Measurements from ENCODE around the gene SERAC1. TPM values are rescaled to one million over a fixed set of nuclear protein-coding genes. Genes with fewer than 3 reads are reported as not detected.

Gene SERAC1
- polyA plus RNA-seq, 1 donor (not counting 4 experiments of a cell fraction or from before 2014, with no cell fraction given), result 10.1 TPM

DNA sequence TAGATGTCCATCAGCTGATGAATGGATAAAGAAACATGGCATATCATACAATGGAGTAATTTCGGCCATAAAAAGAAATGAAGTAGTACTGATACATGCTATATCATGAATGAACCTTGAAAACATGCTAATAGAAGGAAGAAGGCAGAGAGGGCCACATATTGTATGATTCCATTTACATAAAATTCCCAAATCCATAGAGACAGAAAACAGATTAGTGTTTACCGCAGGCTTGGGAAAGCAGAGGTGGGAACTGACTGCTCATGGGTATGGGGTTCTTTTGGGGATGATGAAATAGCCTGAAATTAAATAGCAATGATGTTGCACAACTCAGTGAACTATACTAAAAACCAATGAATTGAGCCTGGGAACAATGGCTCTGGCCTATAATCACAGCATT, 58.3 kb downstream of the SERAC1 start:
- peaks cover 2 to 7% of the 10 kb centered on the region in 2 experiments for H3K36me3 ChIP-seq (ENCODE audit: control insufficient read depth in 2 of 2, extremely low read depth in 1 of 2, insufficient read depth in 2 of 2, low read length in 2 of 2)
- no peak for TF ChIP-seq EZH2 (IDR thresholded peaks at IDR 0.05; ENCODE audit: low read length)

DNA sequence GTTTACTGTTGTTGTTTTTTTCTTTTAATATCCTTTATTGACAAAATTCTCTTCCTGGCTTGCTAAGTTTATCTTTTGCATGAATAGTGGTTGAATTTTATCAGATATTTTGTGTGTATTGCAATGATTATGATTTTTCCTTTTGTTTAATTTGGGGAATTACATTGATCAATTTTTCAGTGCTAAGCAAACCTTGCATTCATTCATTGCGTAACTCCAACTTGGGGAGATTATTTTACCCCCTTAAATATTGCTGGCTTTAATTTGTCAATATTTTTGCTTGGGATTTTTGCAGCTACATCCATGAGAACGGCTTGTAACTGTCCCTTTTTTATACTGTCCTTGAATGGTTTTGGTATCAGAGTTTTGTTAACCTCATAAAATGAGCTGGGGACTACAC, 63.4 kb downstream of the SERAC1 start:
- dilution Hi-C loops (cut with MboI; ENCODE audit: extremely low pct_ligation_motif_present, low sequenced_read_pairs), result no loop called here
- FAIRE-seq, result no peak
- no peak for TF ChIP-seq EZH2 (IDR thresholded peaks at IDR 0.05; ENCODE audit: low read length)
- TF ChIP-seq, protein P1, sequence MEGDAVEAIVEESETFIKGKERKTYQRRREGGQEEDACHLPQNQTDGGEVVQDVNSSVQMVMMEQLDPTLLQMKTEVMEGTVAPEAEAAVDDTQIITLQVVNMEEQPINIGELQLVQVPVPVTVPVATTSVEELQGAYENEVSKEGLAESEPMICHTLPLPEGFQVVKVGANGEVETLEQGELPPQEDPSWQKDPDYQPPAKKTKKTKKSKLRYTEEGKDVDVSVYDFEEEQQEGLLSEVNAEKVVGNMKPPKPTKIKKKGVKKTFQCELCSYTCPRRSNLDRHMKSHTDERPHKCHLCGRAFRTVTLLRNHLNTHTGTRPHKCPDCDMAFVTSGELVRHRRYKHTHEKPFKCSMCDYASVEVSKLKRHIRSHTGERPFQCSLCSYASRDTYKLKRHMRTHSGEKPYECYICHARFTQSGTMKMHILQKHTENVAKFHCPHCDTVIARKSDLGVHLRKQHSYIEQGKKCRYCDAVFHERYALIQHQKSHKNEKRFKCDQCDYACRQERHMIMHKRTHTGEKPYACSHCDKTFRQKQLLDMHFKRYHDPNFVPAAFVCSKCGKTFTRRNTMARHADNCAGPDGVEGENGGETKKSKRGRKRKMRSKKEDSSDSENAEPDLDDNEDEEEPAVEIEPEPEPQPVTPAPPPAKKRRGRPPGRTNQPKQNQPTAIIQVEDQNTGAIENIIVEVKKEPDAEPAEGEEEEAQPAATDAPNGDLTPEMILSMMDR (optimal IDR thresholded peaks at IDR 0.05 in 1 of 3, IDR thresholded peaks at IDR 0.05 in 1 of 3, conservative IDR thresholded peaks at IDR 0.05 in 1 of 3; ENCODE audit: extremely low read depth in 1 of 3, insufficient read depth in 2 of 3, low read length in 3 of 3), result no peak

More for the DNA sequence above, 58.3 kb downstream of the SERAC1 start:
- H3K79me2 ChIP-seq (ENCODE audit: control insufficient read depth, insufficient read depth, low read length), result no peaks in the 10 kb centered on the region
- DNase-seq (ENCODE audit: low read depth, low spot score) (no peak), FAIRE-seq (no peak)
- H3K27ac ChIP-seq (ENCODE audit: control insufficient read depth, insufficient read depth, low read length), result no peak overlapping the region
- H4K20me1 ChIP-seq (ENCODE audit: control insufficient read depth, extremely low read depth, insufficient read depth, low read length), result no peaks in the 10 kb centered on the region
- H3K27me3 ChIP-seq (ENCODE audit: control insufficient read depth, extremely low read depth, insufficient read depth, low read length), result no peaks in the 10 kb centered on the region
- H3K4me3 ChIP-seq (ENCODE audit: control insufficient read depth in 2 of 3, extremely low read depth in 1 of 3, insufficient read depth in 2 of 3, low read depth in 1 of 3, low read length in 3 of 3), result no peak overlapping the region
- dilution Hi-C loops (cut with MboI; ENCODE audit: extremely low pct_ligation_motif_present, low sequenced_read_pairs), result no loop called here
- H3K4me1 ChIP-seq (ENCODE audit: control insufficient read depth, extremely low read depth, insufficient read depth, low read length), result no peaks in the 10 kb centered on the region
- no peaks in the 10 kb centered on the region for H3K9me1 ChIP-seq (ENCODE audit: control insufficient read depth, extremely low read depth, insufficient read depth, low read length)
- no peak overlapping the region for H3K9ac ChIP-seq (ENCODE audit: control insufficient read depth, extremely low read depth, insufficient read depth, low read length)
- no peak overlapping the region for H3K4me2 ChIP-seq (ENCODE audit: control insufficient read depth, extremely low read depth, insufficient read depth, low read depth, low read length)
- no peaks in the 10 kb centered on the region for H3K9me3 ChIP-seq (ENCODE audit: control insufficient read depth, low read depth, low read length)
- no peak overlapping the region for H2AFZ ChIP-seq (ENCODE audit: control insufficient read depth, low read length)

DNA sequence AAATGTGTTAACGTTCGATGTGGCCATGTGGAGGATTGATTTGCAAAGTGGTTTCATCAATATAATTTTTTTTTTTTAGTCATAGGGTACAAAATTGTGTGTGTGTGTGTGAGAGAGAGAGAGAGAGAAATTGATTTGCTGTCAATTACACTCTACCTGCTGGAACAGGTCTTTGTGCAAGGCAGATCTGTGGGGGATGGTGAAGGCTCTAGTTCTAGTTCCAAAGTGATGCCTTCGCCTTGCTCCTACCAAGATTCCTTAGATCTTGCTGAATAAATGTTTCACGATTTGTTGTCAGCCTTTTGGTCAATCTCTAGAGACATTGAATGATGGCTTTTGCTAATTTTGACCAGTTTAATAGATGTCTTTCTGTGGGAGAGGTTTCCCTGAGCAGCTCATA, 64.8 kb downstream of the SERAC1 start:
- no peaks in the 10 kb centered on the region for H3K27me3 ChIP-seq (ENCODE audit: control insufficient read depth, extremely low read depth, insufficient read depth, low read length)
- H3K9ac ChIP-seq (ENCODE audit: control insufficient read depth, extremely low read depth, insufficient read depth, low read length), result no peak overlapping the region
- H3K4me2 ChIP-seq (ENCODE audit: control insufficient read depth, extremely low read depth, insufficient read depth, low read depth, low read length), result no peak overlapping the region
- FAIRE-seq, result no peak
- no peaks in the 10 kb centered on the region for H3K79me2 ChIP-seq (ENCODE audit: control insufficient read depth, insufficient read depth, low read length)
- H2AFZ ChIP-seq (ENCODE audit: control insufficient read depth, low read length), result no peak overlapping the region
- no peak for TF ChIP-seq EZH2 (IDR thresholded peaks at IDR 0.05; ENCODE audit: low read length)
- TF ChIP-seq, protein P1 (optimal IDR thresholded peaks at IDR 0.05 in 1 of 3, IDR thresholded peaks at IDR 0.05 in 1 of 3, conservative IDR thresholded peaks at IDR 0.05 in 1 of 3; ENCODE audit: extremely low read depth in 1 of 3, insufficient read depth in 2 of 3, low read length in 3 of 3), result no peak
- no peaks in the 10 kb centered on the region for H3K9me3 ChIP-seq (ENCODE audit: control insufficient read depth, low read depth, low read length)
- no peaks in the 10 kb centered on the region for H4K20me1 ChIP-seq (ENCODE audit: control insufficient read depth, extremely low read depth, insufficient read depth, low read length)
- no peak overlapping the region for H3K4me3 ChIP-seq (ENCODE audit: control insufficient read depth in 2 of 3, extremely low read depth in 1 of 3, insufficient read depth in 2 of 3, low read depth in 1 of 3, low read length in 3 of 3)
- no peak overlapping the region for H3K27ac ChIP-seq (ENCODE audit: control insufficient read depth, insufficient read depth, low read length)
- DNase-seq (ENCODE audit: low read depth, low spot score), result no peak
- H3K36me3 ChIP-seq (ENCODE audit: control insufficient read depth in 2 of 2, extremely low read depth in 1 of 2, insufficient read depth in 2 of 2, low read length in 2 of 2), result no peaks in the 10 kb centered on the region
- dilution Hi-C loops (cut with MboI; ENCODE audit: extremely low pct_ligation_motif_present, low sequenced_read_pairs), result no loop called here
- H3K9me1 ChIP-seq (ENCODE audit: control insufficient read depth, extremely low read depth, insufficient read depth, low read length), result no peaks in the 10 kb centered on the region
- H3K4me1 ChIP-seq (ENCODE audit: control insufficient read depth, extremely low read depth, insufficient read depth, low read length), result no peaks in the 10 kb centered on the region

More for the DNA sequence above, 63.4 kb downstream of the SERAC1 start:
- no peaks in the 10 kb centered on the region for H3K79me2 ChIP-seq (ENCODE audit: control insufficient read depth, insufficient read depth, low read length)
- H3K4me2 ChIP-seq (ENCODE audit: control insufficient read depth, extremely low read depth, insufficient read depth, low read depth, low read length), result no peak overlapping the region
- H4K20me1 ChIP-seq (ENCODE audit: control insufficient read depth, extremely low read depth, insufficient read depth, low read length), result no peaks in the 10 kb centered on the region
- no peaks in the 10 kb centered on the region for H3K27me3 ChIP-seq (ENCODE audit: control insufficient read depth, extremely low read depth, insufficient read depth, low read length)
- H3K9me1 ChIP-seq (ENCODE audit: control insufficient read depth, extremely low read depth, insufficient read depth, low read length), result no peaks in the 10 kb centered on the region
- H3K4me3 ChIP-seq (ENCODE audit: control insufficient read depth in 2 of 3, extremely low read depth in 1 of 3, insufficient read depth in 2 of 3, low read depth in 1 of 3, low read length in 3 of 3), result no peak overlapping the region
- no peak overlapping the region for H3K27ac ChIP-seq (ENCODE audit: control insufficient read depth, insufficient read depth, low read length)
- H3K9ac ChIP-seq (ENCODE audit: control insufficient read depth, extremely low read depth, insufficient read depth, low read length), result no peak overlapping the region
- no peak overlapping the region for H2AFZ ChIP-seq (ENCODE audit: control insufficient read depth, low read length)
- H3K4me1 ChIP-seq (ENCODE audit: control insufficient read depth, extremely low read depth, insufficient read depth, low read length), result no peaks in the 10 kb centered on the region
- H3K36me3 ChIP-seq (ENCODE audit: control insufficient read depth in 2 of 2, extremely low read depth in 1 of 2, insufficient read depth in 2 of 2, low read length in 2 of 2), result no peaks in the 10 kb centered on the region
- no peaks in the 10 kb centered on the region for H3K9me3 ChIP-seq (ENCODE audit: control insufficient read depth, low read depth, low read length)
- DNase-seq (ENCODE audit: low read depth, low spot score), result no peak
